ENCODE data around the gene AMIGO1.

The AMIGO1 gene

GRCh38 chr1:109527098-109527811, 17.7 kb upstream of the AMIGO1 start:
- no peaks in the 10 kb centered on the region for H3K4me1 Mint-ChIP-seq

GRCh38 chr1:109523706-109524105, 14.2 kb upstream of the AMIGO1 start:
- Mint-ChIP-seq H3K27ac (no peak overlapping the region), H3K36me3 (no peaks in the 10 kb centered on the region), H3K9me3 (no peaks in the 10 kb centered on the region)

More at GRCh38 chr1:109527098-109527811, 17.7 kb upstream of the AMIGO1 start:
- Mint-ChIP-seq H3K27ac (no peak overlapping the region), H3K36me3 (no peaks in the 10 kb centered on the region), H3K27me3 (peaks cover 6% of the 10 kb centered on the region), H3K4me3 (no peak overlapping the region), H3K9me3 (no peaks in the 10 kb centered on the region)
- ATAC-seq (ENCODE audit: low read depth) (peak; percentile 68), DNase-seq (ENCODE audit: low spot score in 2 of 2) (no peak)

GRCh38 chr1:109522026-109522425, 12.5 kb upstream of the AMIGO1 start:
- no peak overlapping the region for H3K4me3 Mint-ChIP-seq
- no peaks in the 10 kb centered on the region for H3K9me3 Mint-ChIP-seq
- DNase-seq (ENCODE audit: low spot score in 2 of 2) (no peak), ATAC-seq (ENCODE audit: low read depth) (no peak)
- no peak overlapping the region for H3K27ac Mint-ChIP-seq
- H3K4me1 Mint-ChIP-seq: no peaks in the 10 kb centered on the region
- no peaks in the 10 kb centered on the region for H3K36me3 Mint-ChIP-seq
- peaks cover 7% of the 10 kb centered on the region for H3K27me3 Mint-ChIP-seq

More at GRCh38 chr1:109523706-109524105, 14.2 kb upstream of the AMIGO1 start:
- no peak overlapping the region for H3K4me3 Mint-ChIP-seq
- no peak for ATAC-seq (ENCODE audit: low read depth)
- H3K4me1 Mint-ChIP-seq: no peaks in the 10 kb centered on the region
- peaks cover 9% of the 10 kb centered on the region for H3K27me3 Mint-ChIP-seq
- no peak for DNase-seq (ENCODE audit: low spot score in 2 of 2)

- Mint-ChIP-seq H3K4me1 (no peaks in the 10 kb centered on the region), H3K27me3 (peaks cover 8% of the 10 kb centered on the region), H3K36me3 (no peaks in the 10 kb centered on the region), H3K27ac (no peak overlapping the region), H3K9me3 (no peaks in the 10 kb centered on the region), H3K4me3 (no peak overlapping the region)
- DNase-seq (ENCODE audit: low spot score in 2 of 2) (no peak), ATAC-seq (ENCODE audit: low read depth) (no peak)
Measured at GRCh38 chr1:109521002-109521951, 11.8 kb upstream of the AMIGO1 start.

GRCh38 chr1:109517337-109517736, 7.8 kb upstream of the AMIGO1 start:
- no peak overlapping the region for H3K27ac Mint-ChIP-seq
- no peaks in the 10 kb centered on the region for H3K9me3 Mint-ChIP-seq
- DNase-seq (ENCODE audit: low spot score in 2 of 2) (no peak), ATAC-seq (ENCODE audit: low read depth) (no peak)
- no peak overlapping the region for H3K4me3 Mint-ChIP-seq
- H3K4me1 Mint-ChIP-seq: no peaks in the 10 kb centered on the region
- H3K36me3 Mint-ChIP-seq: no peaks in the 10 kb centered on the region
- peaks cover 10% of the 10 kb centered on the region for H3K27me3 Mint-ChIP-seq

GRCh38 chr1:109516872-109517271, 7.3 kb upstream of the AMIGO1 start:
- Mint-ChIP-seq H3K4me3 (no peak overlapping the region), H3K27me3 (peaks cover 9% of the 10 kb centered on the region), H3K27ac (no peak overlapping the region), H3K36me3 (no peaks in the 10 kb centered on the region), H3K9me3 (no peaks in the 10 kb centered on the region), H3K4me1 (no peaks in the 10 kb centered on the region)
- no peak for ATAC-seq (ENCODE audit: low read depth)
- no peak for DNase-seq (ENCODE audit: low spot score in 2 of 2)

- peaks cover 6% of the 10 kb centered on the region for H3K4me1 Mint-ChIP-seq
- H3K36me3 Mint-ChIP-seq: no peaks in the 10 kb centered on the region
- H3K27me3 Mint-ChIP-seq: peaks cover 12% of the 10 kb centered on the region
- ATAC-seq (ENCODE audit: low read depth) (no peak), DNase-seq (ENCODE audit: low spot score in 2 of 2) (no peak)
- no peak overlapping the region for H3K4me3 Mint-ChIP-seq
- H3K9me3 Mint-ChIP-seq: no peaks in the 10 kb centered on the region
- no peak overlapping the region for H3K27ac Mint-ChIP-seq
Measured at GRCh38 chr1:109514846-109515245, 5.3 kb upstream of the AMIGO1 start.

GRCh38 chr1:109513110-109513710, 3.7 kb upstream of the AMIGO1 start:
- no peak overlapping the region for H3K4me3 Mint-ChIP-seq
- H3K9me3 Mint-ChIP-seq: no peaks in the 10 kb centered on the region
- ATAC-seq (ENCODE audit: low read depth) (no peak), DNase-seq (ENCODE audit: low spot score in 2 of 2) (no peak)
- H3K27me3 Mint-ChIP-seq: peaks cover 17% of the 10 kb centered on the region
- no peak overlapping the region for H3K27ac Mint-ChIP-seq
- no peaks in the 10 kb centered on the region for H3K36me3 Mint-ChIP-seq
- H3K4me1 Mint-ChIP-seq: peaks cover 16% of the 10 kb centered on the region

- Mint-ChIP-seq H3K4me1 (peaks cover 20% of the 10 kb centered on the region), H3K4me3 (peak overlapping the region; percentile 84), H3K9me3 (no peaks in the 10 kb centered on the region), H3K27ac (peak overlapping the region; percentile 81), H3K27me3 (peaks cover 9% of the 10 kb centered on the region), H3K36me3 (no peaks in the 10 kb centered on the region)
- no peak for DNase-seq (ENCODE audit: low spot score in 2 of 2)
- ATAC-seq (ENCODE audit: low read depth): no peak
Measured at GRCh38 chr1:109508873-109509175, 703 bp downstream of the AMIGO1 start.

GRCh38 chr1:109508001-109508872, 1.3 kb downstream of the AMIGO1 start:
- Mint-ChIP-seq H3K36me3 (no peaks in the 10 kb centered on the region), H3K27me3 (peaks cover 9% of the 10 kb centered on the region), H3K4me3 (peak overlapping the region; percentile 84), H3K9me3 (no peaks in the 10 kb centered on the region), H3K4me1 (peaks cover 20% of the 10 kb centered on the region), H3K27ac (peak overlapping the region; percentile 81)
- ATAC-seq (ENCODE audit: low read depth) (no peak), DNase-seq (ENCODE audit: low spot score in 2 of 2) (no peak)

- Mint-ChIP-seq H3K4me3 (no peak overlapping the region), H3K9me3 (no peaks in the 10 kb centered on the region), H3K36me3 (no peaks in the 10 kb centered on the region), H3K27ac (no peak overlapping the region), H3K4me1 (peaks cover 19% of the 10 kb centered on the region), H3K27me3 (peaks cover 5% of the 10 kb centered on the region)
- no peak for DNase-seq (ENCODE audit: low spot score in 2 of 2)
- ATAC-seq (ENCODE audit: low read depth): no peak
Measured at GRCh38 chr1:109504974-109505373, 4.6 kb downstream of the AMIGO1 start.

- Mint-ChIP-seq H3K27me3 (peaks cover 5% of the 10 kb centered on the region), H3K27ac (no peak overlapping the region), H3K4me3 (no peak overlapping the region), H3K9me3 (no peaks in the 10 kb centered on the region), H3K36me3 (no peaks in the 10 kb centered on the region), H3K4me1 (peaks cover 14% of the 10 kb centered on the region)
- no peak for DNase-seq (ENCODE audit: low spot score in 2 of 2)
- ATAC-seq (ENCODE audit: low read depth): no peak
Measured at GRCh38 chr1:109503935-109504334, 5.6 kb downstream of the AMIGO1 start.

GRCh38 chr1:109502364-109502851, 7.1 kb downstream of the AMIGO1 start:
- Mint-ChIP-seq H3K27ac (no peak overlapping the region), H3K36me3 (no peaks in the 10 kb centered on the region), H3K9me3 (no peaks in the 10 kb centered on the region), H3K4me3 (no peak overlapping the region), H3K4me1 (peaks cover 8% of the 10 kb centered on the region), H3K27me3 (no peaks in the 10 kb centered on the region)
- no peak for ATAC-seq (ENCODE audit: low read depth)
- DNase-seq (ENCODE audit: low spot score in 2 of 2): no peak

Measured in memory B cell (primary cell).